Right forelimb (tissue), 1 donor: ENCODE measurements around the gene WDR7.

Experiments used
- DNase-seq: peaks from one replicate; pipeline ENCODE4 v3.0.0-alpha.2; 2018

The WDR7 gene

DNA sequence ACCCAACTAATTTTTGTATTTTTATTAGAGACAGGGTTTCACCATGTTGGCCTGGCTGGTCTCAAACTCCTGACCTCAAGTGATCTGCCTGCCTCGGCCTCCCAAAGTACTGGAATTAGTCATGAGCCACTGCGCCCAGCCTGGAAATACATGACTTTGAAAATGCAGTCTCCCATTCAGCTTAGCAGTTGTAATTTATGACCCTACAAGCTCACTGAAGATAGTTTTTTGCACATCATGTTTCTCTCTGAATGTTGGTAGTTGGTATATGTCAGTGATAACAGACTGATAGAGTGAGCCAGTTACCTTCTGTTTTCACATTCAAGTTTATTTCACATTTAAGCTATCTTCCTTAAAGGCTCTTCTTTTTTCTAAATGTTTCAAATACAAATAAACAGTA lies 7.1 kb downstream of the WDR7 start:
- no peak for DNase-seq

DNA sequence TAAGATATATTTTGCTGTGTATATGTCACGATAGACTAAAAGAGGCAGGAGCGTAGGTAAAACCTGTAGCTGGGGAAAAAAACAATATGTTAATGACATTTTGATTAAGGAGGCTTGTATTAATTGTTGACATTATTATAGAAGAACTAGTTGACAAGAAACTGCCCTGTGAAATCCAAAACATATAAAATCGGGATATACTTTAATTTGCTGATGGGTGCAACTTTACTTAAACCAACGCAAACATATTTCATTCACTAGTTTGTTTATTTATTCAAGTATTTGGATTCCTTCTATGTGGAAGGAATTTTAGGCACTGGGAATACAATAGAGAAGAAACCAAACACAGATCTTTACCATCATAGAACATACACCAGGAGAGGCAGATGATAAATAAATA lies 8.0 kb downstream of the WDR7 start:
- no peak for DNase-seq

DNA sequence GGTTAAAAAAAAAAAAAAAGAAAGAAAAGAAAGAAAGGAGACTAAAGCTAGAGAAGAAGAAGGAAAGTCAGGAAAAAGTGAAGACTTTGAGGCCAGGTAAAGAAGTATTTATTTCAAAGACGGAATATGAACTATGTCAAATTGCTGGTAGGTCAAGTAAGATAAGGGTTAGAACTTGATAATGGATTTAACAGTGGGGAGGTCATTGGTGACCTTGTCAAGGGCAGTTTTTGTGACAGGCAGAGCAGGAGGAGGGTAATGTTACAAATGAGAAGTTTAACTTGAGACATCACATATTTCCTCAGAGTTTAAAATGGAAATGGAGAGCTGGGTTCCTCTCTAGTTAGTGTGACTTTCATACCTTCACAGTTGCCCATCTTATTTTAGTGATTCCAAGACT lies 9.5 kb downstream of the WDR7 start:
- DNase-seq: no peak

DNA sequence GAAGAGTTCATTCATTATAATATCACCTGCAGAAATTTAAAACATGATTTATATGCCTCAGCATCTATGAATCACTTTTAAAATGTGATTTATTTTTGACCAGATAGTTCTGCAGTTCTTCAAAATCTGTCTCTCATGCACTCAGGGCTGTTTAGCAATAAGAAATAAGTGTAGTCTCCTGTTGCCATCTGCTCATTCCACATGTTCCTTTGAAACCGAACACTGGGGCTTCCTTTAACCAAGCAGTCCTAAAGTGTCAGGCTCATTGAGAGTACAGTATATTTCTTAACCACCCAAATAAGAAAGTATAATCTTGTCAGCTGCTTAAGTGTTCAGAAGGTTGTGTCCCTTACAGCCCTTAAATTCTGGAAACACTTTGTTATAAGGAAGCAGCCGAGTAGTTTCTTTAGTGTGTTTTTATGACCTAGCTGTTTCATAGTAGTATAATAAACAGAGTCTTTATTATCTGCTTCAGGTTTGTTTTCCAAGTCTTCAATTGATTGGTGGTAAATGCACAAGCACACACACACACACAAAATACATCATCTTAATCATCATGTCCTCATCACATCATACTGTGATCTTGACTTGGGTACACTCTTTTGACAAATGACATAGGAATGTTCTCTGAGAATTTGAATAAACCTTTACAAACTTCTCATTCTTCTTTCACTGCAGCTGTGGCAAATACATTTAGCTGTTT lies 10.4 kb downstream of the WDR7 start:
- DNase-seq: no peak

DNA sequence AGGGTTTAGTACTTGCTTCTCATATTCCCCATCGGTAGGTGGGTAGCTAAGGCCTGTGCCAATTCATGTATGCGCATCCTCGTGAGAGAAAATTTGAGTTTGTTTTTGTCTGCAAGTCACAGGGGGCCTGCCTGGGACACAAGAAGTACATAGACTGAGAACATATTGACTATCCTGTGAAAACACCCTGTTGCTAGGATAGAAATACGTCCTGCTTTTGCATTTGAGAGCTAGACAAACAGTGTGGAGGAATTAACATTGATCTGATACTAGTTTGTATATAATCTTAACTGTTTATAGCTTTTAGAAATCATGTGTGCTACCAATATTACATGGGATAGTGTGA lies 10.9 kb downstream of the WDR7 start:
- DNase-seq: no peak

DNA sequence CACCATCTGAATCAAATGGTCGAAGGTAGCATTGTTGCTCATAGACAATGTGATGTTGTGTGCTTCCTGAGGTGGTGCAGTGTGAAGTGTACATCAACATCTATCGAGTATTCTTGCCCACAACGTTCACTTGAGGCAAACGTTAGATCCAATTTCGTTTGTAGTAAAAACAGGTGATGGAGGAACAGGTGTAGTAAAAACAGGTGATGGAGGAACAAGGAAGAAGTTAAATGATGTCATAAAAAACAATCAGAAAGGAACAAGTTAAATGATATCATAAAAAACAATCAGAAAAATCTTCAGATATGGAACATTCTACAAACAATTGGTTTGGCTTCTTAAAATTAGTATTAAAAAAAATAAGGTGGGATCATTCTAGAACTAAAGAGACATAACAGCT lies 11.3 kb downstream of the WDR7 start:
- no peak for DNase-seq

DNA sequence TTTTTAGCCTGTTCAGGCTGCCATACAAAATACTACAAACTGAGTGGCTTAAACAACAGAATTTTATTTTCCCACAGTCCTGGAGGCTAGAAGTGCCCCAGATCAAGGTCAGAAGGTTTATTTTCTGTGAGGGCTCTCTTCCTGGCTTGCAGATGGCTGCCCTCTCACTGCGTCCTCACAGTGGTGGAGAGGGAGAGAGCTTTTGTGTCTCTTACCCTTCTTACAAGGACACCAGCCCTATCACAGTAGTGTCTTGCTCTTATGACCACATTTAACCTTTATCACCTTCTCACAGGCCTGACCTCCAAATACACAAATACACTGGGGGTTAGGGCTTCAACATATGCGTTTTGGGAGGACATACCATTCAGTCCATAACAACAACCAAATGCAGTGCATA lies 11.7 kb downstream of the WDR7 start:
- DNase-seq: no peak

DNA sequence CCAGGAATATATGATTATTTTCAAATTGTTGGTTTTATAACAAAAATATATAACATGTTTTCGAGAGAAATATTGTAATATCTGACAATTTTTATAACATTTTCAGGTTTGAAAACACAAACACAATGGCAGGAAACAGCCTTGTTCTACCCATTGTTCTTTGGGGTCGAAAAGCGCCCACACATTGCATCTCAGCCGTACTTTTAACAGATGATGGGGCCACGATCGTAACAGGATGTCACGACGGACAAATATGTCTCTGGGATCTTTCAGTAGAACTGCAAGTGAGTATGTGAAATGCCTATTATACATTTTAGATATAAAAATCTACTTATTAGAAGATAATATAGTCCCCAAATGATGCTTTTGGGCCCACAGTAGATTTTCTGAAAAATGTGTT lies 21.2 kb downstream of the WDR7 start:
- DNase-seq: no peak

DNA sequence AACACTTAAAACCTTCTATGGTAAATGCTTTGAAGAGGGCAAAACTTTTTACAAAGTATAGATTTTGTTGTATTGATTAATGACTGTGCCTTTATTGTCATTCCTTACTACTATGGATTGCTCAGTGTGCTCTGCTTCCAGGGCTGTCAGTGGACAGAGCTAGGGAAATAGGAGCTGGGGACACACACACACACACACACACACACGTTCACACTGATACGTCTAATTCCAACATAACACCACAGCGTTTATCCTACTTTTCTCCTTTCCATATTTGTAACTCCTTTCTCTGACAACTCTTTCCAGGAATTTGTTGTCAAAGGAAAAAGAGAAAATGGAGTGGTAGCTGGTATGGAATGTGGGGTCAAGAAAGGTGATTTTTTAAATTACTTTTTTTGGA lies 21.8 kb downstream of the WDR7 start:
- DNase-seq: no peak

DNA sequence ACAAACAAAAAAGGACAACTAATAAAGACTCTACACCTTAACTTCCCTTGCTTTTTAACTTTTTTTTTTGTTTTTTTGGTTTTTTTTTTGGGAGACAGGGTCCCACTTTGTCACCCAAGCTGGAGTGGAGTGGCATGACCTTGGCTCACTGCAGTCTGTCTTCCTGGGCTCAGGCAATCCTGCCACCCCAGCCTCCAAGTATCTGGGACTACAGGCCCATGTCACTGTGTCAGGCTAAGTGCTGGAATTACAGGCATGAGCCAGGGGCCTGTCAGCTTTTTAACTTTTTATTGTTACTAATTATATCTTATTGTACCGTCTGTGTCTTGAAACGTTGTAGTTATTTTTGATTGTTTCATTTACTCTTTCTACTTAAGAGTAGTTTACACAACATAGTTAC lies 25.5 kb downstream of the WDR7 start:
- DNase-seq: no peak

DNA sequence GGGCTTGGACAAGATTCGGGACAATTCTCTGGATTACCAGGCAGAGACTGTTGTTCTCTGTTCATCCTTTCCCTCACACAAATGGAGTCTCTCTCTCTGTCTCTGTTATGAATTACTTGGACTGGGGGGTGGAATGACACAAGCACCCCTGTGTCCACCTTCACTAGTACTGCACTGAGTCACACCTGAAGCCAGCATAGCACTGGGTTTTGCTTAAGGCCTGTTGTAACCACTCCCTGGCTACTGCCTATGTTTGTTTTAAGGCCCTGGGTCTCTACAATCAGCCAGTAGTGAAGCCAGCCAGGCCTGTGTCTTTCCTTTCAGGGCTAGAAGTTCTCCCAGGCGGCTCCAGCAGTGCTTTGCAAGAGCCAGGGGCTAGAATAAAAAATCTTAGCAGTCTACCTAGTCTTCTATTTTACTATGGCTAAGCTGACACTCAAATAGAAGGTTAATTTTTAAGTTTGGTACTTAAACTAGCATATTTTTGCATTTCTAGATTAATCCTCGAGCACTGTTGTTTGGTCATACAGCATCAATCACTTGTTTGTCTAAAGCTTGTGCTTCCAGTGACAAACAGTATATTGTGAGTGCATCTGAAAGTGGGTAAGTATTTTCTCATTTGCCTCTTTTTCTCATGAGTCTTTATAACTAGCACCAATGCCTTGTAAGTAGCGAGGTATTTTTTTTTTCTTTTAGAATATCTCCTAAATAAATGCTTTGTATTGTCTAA lies 27.8 kb downstream of the WDR7 start:
- DNase-seq: no peak

DNA sequence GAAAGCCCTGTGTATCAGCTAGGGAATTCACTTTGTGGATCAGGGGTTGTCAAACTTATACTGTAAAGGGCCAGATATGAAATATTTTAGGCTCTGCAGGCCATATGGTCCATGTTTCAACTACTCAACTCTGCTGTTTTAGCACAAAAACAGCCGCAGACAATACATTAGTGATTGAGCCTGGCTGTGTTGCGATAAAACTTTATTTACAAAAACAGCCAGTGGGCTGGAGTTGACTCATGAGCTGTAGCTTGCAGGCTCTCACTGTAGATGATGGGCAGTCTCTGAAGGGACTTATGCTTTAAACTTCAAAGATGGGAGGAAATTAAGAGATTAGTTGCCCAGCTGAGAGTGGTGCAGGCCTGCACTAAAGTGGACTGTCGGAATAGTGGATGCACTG lies 33.1 kb downstream of the WDR7 start:
- no peak for DNase-seq

DNA sequence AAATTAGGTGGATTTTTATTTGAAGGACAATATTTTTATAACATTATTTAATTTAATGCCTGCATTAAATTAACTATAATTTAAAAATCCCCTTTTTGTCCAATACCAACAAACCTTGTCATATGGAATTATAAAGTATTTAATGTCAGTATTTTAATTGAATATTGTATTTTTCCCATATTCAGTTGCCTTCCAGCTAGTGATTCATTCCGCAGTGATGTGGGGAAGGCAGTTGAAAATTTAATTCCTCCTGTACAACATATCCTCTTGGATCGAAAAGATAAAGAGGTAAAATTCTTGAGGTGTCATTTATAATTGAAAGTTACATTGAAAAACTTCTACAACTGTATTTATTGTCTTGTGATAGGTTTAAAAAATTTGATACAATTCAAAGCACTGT lies 40.4 kb downstream of the WDR7 start:
- DNase-seq: no peak

DNA sequence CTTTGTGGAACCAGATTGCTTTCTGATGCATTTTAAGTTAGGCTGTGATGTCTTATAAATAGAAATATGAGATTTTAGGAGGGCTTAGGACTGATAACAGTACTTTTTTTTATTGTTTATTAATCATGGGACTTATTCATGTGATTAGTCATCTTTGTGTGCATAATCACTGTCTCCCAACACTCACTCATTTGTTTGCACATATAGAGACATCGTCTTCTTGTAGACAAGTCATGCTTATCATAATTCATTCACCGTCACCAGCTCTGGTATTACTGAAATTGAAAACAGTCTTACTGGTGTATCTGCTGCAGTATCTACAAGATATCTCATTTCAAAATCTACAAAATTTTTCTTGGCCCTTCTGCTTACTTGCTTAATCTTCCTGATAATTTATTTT lies 45.8 kb downstream of the WDR7 start:
- no peak for DNase-seq

DNA sequence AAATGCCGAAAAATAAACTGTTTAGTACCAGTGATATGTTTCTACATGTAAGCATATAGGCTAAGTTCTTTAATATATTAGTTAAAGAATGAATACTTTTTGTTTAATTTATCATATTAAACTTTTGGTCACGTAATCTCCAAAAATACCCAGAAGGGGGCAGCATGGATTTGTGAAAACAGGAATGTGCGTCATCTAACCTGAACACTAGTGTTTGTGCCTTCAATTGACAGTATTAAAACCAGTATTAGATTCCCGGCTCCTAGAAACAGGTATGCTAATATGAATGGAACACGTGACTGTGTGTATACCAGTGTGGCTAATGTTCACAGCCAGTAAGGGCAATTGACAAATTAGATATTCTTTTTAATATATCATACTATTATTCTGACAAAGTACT lies 51.8 kb downstream of the WDR7 start:
- no peak for DNase-seq

DNA sequence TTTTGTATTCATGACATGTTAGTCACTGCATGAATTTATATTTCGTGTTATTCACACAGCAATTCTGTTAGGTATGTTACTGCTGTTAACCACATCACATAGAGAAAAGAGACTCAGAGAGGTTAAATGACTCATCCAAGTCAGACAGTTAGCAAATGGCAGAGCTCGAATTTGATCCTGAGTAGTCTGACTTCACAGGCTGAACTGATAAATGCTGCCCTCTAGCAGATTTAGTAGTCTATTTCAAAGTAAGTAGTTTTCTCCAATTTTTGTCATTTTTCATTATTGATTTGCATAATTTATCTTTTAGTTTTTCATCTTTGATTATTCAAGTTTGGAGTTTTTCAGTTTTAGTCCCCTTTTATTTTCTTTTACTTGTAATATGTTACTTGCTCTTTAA lies 58.3 kb downstream of the WDR7 start:
- no peak for DNase-seq

DNA sequence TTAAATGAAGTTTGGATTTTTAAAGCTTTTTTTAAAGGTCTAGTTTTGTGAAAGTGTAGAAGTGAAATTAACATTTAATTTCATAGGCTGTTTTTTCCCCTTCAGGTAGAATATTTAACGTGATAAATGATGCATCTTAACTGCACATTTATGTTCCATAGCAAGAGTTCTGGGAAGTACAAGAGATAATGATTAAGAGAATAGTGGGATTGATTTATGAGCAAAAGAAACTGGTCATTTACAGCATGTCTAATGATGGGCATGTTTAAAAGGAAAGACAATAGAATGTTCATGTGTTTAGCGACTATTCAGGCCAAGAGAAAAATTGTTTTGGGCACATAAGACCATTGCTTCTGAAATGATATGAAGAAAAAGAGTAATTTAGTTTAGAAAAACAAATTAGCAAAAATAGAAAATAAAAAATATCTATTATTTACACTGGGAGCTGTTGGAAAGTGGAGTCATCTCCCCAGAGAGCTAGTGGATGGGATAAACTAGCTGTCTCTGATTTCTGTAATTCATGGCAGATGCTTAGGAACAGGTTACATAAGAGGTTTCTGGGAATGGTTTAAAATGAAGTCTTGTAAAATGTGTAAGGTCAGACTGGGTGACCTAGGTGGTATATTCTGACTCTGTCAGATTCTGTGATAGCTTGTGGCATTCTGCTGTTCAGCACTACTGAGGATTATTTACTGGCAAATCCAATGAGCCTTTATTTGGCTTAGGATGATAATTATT lies 60.7 kb downstream of the WDR7 start:
- no peak for DNase-seq

DNA sequence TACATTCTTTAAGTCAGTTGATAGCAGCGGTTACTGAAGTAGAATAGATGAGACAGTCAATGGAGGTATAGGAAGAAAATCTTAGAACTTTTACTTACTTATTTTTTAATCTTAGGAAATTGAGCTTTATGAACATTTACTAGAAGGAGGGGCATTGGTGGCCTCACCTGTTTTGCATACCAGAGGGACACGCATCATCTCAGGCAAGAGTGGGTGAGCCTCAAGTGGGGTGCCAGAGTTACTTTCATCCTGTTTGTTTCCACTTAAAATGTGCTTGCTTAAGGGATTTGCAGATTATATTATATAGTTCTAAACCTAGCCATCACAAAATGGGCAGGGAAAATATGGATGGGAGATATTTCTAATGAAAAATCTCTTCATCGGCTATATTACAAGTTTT lies 61.6 kb downstream of the WDR7 start:
- DNase-seq: no peak

DNA sequence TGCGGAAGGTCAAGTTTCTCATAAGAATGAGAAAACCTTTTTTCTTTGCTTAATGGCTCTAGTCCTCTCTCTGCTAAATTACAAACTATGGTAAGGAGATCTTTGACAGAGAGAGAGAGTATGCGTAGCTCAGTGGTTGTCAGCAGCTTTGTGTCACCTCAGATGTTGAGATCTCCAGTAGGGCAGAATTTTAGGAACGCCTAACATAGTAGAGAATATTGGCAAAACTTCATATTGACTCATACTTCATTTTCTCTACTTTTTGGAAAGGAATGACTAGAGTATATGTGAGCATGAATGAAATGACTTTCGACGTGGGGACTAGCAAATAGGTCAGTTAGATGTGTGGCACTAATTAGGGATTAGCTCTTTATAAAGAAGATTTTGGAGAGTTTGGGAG lies 64.0 kb downstream of the WDR7 start:
- no peak for DNase-seq

DNA sequence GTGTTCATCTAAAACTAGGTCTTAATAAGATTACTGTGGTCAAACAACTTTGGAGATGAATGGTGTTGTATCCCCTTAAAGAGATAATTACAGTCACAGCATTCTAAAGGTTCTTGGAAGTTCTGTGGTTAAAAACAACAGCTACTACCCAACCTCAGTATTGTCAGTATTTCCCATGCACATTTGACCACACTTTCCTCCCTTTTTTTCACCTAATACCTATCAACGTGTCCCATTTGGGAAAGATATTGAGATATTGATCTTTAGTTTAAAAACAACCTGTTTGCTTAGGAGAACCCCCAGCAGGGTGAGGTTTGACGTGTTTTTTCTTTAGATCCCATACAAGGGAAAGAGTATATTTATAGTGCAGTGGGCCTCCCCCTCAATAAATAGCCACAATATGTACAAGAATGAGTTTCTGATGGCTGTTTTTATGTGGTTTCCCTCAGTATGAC lies 65.6 kb downstream of the WDR7 start:
- no peak for DNase-seq

DNA sequence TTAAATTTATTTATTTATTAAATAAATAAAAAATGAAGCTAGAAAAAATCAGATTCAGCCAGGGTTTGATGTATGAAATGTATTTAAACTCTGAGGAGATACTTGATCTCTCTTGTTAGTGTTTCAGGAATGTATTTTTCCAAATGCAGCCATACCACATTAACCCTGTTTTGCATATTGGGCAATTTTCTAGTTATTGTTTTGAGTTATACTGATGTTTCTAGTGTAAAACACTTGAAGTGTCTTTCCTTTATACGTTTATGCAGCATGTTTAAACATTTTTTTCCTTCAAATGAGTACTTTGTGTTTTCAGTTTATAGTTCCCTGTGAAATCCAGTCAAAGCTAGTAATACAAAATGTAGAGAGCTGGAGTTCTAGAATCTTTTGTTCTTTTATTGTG lies 69.9 kb downstream of the WDR7 start:
- DNase-seq: no peak

DNA sequence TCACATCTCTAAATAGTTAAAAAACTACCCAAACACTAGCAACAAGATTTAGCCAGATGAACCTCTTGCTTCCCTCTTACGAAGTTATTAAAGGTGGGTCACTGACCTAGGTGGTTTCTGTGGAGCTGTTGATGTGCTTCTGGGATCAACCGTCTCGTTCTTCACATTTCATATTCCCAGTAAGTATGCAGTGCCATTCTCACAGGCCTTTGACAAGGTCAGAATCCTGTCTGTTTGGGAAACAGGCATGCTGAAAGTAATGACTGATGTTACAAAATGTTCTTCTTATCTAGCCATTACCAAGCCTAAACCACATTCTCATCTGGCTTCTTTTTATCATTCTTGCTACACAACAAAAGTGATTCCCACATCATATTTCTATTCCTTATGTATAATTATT lies 70.3 kb downstream of the WDR7 start:
- DNase-seq: no peak

DNA sequence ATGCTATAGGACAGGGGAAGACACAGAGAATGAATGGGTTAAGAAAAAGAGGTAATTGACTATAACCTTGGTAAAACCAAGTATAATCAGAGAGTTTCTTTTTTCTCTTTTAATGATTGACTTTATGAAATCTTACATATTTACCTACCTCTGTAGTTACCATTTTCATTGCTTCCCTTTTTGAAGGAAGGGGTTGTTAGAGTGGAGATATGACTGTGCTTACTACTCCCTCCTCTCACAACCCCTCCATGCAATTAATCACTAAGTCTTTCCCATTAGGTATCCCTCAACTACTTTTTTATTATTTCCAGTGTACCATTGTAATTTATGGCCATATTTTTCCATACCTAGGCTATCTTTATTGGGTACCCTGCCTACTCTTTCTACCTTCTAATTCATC lies 71.4 kb downstream of the WDR7 start:
- DNase-seq: no peak

DNA sequence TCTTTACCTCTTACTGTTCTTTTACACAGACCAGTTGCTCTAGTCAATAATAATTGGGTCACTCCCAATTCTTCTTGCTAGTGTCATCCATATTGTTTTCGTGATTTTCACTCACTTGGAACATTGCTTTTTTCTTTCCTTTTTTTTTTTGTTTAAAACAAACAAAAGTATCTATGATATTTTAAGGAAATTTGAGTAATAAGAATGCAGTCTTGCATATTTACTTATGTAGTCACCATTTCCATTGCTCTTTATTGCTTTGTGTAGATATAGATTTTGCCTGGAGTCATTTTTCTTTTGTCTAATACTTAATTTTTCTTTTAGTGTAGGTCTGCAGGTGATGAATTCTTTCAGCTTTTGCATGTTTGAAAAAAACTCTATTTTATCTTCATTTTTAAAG lies 71.9 kb downstream of the WDR7 start:
- DNase-seq: no peak
